T-helper 1 cell (primary cell): ENCODE data around the gene RDX.
A peak's percentile ranks its signal among the peaks of the same experiment; 100 is the strongest.
"Not testable (repeated sequence)": the region's sequence is repeated elsewhere in the genome, so short reads cannot be mapped to it uniquely, and the experiment has no call there.

ENCODE experiments used
- DNase-seq, 5 donors: peaks; one replicate each; pipeline ENCODE4 v3.0.0-alpha.2; 2012 to 2020

Gene RDX

DNA sequence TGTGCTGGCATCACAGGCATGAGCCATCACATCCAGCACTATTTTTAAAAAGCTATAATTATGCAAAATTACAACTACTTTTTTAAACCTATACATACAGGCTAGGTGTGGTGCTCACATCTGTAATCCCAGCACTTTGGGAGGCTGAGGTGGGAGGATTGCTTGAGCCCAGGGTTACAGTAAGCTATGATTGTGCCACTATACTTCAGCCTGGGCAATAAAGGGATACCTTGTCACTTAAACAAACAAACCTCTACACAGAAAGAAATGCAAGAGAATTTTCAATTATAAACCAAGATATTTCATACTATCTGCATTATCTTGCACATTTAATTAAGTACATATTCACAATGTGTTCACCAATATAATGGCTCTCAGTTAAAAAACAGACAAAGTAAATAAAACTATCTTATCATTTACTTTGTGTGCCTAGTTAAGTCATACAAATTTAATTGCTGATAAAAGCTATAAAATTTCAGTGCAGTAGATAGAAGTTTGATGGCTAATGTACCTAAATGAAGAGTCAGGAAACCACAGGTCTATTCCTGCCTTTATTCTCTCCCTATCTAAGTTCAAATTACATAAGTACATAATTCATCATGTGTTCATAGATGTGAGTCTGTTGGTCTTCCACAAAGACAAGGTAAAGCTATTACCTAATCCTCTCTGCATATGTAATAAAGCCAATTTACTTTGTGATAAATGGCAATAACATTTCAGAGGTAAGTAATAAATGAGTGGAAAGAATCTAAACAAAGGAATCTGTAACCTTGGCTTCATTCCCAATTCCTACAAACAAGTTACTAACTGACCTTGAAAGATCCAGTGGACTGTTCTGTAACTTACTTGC is 9.0 kb upstream of the RDX start:
- no peak for DNase-seq

GRCh38 chr11:110303414-110303826 is 7.0 kb upstream of the RDX start:
- no peak for DNase-seq

GRCh38 chr11:110301577-110301976 is 5.2 kb upstream of the RDX start:
- no peak for DNase-seq

- DNase-seq, result no peak
Observed at GRCh38 chr11:110301032-110301431, 4.6 kb upstream of the RDX start.

- DNase-seq, result no peak
Observed at GRCh38 chr11:110299006-110299785, 2.8 kb upstream of the RDX start.

DNA sequence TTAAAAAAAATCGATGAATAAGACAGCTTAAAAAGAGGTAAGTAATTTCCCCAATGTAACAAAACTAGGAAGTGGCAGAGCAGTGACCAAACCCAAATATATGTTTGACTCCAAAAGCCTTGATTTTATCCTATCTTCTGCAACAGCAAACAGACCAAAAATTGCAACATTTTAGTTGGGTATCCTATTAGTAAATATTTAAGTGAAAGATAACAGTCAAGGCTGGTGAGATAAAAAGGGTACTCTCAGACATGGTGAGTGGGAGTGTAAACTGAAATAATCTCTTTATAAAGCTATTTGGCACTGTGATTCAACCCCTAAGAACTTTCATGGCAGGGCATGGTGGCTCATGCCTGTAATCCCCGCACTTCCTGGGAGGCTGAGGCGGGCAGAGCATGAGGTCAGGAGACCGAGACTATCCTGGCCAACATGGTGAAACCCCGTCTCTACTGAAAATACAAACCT is 1.9 kb upstream of the RDX start:
- no peak for DNase-seq

DNA sequence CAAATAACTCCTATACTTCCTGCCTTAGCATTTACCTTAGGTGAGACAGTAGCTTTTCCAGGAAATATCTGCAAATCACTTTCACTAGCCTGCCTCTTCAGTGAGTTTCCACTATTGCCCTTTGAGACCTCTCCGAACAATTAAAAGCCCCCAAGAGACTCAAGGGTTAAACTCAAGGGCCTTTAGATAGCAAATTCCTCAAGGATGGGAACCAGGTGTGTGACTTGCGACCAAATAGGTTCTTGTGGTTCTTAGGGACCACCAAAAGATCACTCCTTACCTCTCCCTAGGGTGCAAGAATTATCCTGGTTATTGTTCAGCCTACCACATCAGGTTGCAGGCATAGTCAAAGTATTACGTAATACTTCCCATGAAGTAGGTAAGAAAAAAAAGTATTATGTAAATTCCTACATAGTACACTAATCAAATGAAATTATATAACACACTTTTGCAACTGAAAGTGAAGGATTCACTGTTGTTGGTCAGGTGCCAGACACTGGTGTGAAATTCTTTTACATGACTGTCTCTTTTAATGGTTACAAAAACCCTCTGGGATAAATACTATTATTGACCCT is 1.4 kb upstream of the RDX start:
- DNase-seq, result no peak

- no peak for DNase-seq
Observed at GRCh38 chr11:110297076-110297725, 787 bp upstream of the RDX start.

DNA sequence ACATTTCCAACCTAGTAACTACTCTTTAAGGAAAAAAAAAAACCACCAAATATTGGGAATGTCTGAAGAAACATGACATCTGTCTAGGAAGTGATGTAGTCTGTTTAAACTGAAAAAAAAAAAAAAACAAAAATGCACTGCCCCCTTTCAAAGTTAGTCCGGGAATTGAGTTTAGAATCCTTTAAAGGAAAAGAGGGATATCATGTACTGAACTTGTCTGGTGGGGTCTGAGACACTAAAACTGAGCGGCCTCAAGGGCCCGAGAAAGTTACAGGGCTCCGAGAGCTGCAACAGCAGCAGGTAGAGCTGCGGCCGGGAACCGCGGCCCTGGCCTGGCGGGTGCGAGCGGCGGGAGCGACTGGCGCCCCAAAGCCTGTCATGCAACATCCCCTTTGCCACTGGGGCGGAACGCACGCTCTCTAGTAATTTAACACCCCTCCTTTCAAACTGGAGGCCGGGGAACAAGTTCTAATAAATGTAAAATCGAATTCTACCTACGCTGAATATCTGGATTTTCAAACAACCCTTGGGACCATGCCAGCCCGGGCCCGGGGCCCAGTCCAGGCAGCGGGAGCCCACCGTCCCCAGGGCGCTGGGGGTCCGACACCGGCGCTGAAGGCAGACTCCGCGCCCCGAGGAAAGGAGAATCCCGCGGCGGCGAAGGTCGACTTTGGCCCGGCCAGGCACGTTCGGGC is 736 bp downstream of the RDX start:
- peak; percentile 12 to 63 (median 22) for DNase-seq

DNA sequence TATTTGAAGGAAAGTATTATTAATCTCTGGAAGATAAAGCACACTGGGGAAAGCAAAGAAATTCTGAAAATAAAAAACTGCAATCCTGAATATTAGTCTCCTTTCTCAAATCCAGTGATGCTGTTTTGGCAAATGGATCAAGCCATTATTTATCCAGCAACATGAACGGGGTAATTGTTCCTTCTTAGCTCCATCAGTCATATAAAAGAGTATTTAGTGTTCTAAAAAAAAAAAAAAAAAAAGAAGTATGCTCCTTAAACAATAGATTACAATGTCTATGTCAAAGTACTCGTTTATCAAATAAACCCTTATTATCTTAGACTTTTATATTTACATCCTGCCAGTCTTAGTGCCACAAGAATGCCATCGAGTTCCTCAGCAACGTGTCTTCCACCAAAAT is 1.3 kb downstream of the RDX start:
- DNase-seq, result no peak

GRCh38 chr11:110294509-110294908 is 1.9 kb downstream of the RDX start:
- no peak for DNase-seq

DNA sequence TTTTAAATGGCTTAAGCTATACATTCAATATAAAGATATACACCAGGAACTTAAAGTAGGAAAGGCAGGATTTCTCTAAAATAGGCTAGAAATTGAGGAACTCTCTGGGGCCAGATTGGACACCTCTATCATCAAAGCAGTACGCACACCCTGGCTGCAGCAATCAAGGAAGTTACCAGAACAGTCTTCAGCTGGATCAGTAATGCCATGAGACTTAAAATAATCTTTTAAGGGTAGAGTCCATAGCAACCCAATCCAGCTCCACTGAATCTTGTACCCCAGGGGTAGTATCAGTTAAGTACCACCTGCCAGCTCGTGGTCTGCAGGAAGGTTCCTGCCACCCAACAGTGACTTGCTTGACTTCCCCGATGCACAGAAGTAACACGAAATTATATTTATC is 3.0 kb downstream of the RDX start:
- DNase-seq, result no peak

DNA sequence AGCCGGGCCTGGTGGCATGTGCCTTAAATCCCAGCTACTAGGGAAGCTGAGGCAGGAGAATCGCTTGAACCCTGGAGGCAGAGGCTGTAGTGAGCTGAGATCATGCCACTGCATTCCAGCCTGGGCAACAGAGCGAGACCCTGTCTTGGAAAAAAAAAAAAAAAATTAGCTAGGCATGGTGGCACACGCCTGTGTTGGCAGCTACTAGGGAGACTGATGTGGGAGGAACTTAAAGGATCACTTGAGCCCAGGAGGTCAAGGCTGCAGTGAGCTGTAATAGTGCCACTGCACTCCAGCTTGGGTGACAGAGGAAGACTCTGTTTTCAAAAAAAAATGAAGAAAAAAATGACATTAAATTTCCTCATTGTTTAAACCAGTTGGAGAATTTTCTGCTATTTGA is 4.3 kb downstream of the RDX start:
- DNase-seq, result not testable (repeated sequence)

GRCh38 chr11:110290591-110291334 is 5.7 kb downstream of the RDX start:
- DNase-seq, result no peak

GRCh38 chr11:110289472-110289871 is 6.9 kb downstream of the RDX start:
- no peak for DNase-seq

DNA sequence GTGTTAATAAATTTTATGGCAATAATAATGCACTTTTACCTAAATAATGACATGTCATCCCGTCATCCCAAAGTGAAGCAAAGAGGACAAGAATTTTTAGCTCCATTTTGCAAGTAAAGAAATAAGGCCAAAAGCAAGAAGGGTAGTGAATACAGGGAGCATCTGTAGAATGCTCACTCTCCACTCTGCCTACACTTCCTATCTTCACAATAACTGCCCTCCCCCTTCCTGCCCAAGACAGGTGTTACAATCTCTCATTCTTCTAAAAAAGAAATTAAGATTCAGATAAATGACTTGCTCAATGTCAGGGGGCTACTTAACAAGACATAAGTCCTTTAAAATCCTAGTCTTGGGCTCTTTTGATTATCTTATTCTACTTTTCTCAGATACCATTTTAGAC is 8.9 kb downstream of the RDX start:
- DNase-seq, result no peak

- no peak for DNase-seq
Observed at GRCh38 chr11:110286298-110287040, 9.9 kb downstream of the RDX start.

DNA sequence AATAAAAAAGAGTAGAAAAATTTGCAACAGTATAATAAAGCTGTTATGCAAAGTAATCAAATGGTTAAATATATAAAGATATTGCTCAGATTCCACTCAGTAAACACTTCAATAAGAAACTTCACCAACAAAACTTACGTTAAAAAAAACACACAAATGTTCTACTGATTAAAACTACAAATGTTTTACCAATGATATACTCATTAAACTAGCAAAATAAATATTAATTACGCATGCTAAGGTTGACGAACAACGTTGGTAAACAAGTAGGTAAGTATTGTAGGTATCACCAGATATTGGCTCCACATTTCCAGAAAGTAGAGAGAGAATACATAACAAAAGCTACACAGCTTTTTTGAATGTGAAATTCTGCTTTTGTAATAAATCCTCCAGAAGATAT is 12.6 kb downstream of the RDX start:
- DNase-seq, result no peak

DNA sequence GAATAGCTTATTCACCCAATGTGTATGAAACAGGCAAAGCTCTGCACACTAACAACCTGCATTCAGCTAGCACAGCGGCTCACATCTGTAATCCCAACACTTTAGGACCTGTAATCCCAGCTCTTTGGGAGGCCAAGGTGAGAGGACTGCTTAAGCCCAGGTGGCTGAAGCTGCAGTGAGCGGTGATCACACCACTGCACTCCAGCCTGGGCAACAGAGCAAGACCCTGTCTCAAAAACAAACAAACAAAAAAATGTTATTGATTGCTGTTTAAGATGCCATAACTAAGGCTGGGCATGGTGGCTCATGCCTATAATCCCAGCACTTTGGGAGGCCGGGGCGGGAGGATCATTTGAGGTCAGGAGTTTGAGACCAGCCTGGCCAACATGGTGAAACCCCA is 15.8 kb downstream of the RDX start:
- DNase-seq, result not testable (repeated sequence)

- DNase-seq, result no peak
Observed at GRCh38 chr11:110279881-110280280, 16.5 kb downstream of the RDX start.

DNA sequence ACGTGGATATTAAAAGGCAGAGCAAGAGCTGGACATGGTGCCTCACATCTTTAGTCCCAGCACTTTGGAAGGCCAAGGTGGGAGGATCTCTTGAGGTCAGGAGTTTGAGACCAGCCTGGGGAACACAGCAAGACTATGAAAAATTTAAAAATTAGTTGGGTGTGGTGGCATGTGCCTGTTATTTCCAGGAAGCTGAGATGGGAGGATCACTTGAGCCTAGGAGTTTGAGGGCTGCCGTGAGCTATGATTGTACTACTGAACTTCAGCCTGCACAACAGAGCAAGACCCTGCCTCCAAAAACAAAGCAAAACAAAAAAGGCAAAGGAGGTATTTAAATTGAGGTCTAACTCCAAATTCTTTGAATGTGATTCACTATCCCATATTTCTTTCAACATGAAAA is 23.5 kb downstream of the RDX start:
- DNase-seq, result no peak
